Measurements from ENCODE around the gene ETS1. TPM values are rescaled to one million over a fixed set of nuclear protein-coding genes. Genes with fewer than 3 reads are reported as not detected.

ETS1 gene
- polyA plus RNA-seq, 1 donor (not counting 4 experiments of a cell fraction or from before 2014, with no cell fraction given): 41.0 TPM

DNA sequence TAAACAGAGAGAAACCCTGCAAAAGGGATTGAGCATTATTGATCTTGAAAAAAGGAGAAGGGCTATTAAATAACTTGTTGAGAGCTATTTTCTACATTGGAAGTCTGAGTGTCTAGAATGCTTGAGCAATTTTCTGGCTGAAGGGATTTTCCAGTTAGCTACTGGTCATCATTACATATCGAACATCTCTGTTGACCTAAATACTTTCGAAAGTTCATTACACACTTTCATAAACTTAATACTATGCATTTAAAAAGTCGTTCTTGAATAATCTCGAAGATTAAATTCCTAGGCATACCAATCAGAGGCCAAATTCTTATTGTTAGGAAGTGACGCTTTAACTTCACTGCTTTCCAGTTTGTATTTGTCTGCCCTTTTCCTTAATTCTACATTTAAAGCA is 13.7 kb downstream of the ETS1 start:
- no peaks in the 10 kb centered on the region for H4K20me1 ChIP-seq (ENCODE audit: control insufficient read depth, extremely low read depth, insufficient read depth, low read length)
- no peak for DNase-seq (ENCODE audit: low read depth, low spot score)
- peaks cover 3% of the 10 kb centered on the region for H3K27me3 ChIP-seq (ENCODE audit: control insufficient read depth, extremely low read depth, insufficient read depth, low read length)
- TF ChIP-seq, protein P1, sequence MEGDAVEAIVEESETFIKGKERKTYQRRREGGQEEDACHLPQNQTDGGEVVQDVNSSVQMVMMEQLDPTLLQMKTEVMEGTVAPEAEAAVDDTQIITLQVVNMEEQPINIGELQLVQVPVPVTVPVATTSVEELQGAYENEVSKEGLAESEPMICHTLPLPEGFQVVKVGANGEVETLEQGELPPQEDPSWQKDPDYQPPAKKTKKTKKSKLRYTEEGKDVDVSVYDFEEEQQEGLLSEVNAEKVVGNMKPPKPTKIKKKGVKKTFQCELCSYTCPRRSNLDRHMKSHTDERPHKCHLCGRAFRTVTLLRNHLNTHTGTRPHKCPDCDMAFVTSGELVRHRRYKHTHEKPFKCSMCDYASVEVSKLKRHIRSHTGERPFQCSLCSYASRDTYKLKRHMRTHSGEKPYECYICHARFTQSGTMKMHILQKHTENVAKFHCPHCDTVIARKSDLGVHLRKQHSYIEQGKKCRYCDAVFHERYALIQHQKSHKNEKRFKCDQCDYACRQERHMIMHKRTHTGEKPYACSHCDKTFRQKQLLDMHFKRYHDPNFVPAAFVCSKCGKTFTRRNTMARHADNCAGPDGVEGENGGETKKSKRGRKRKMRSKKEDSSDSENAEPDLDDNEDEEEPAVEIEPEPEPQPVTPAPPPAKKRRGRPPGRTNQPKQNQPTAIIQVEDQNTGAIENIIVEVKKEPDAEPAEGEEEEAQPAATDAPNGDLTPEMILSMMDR (optimal IDR thresholded peaks at IDR 0.05 in 1 of 3, IDR thresholded peaks at IDR 0.05 in 1 of 3, conservative IDR thresholded peaks at IDR 0.05 in 1 of 3; ENCODE audit: extremely low read depth in 1 of 3, insufficient read depth in 2 of 3, low read length in 3 of 3): no peak
- no peak for TF ChIP-seq EZH2 (IDR thresholded peaks at IDR 0.05; ENCODE audit: low read length)
- H3K4me3 ChIP-seq (ENCODE audit: control insufficient read depth in 2 of 3, extremely low read depth in 1 of 3, insufficient read depth in 2 of 3, low read depth in 1 of 3, low read length in 3 of 3): no peak overlapping the region
- no peaks in the 10 kb centered on the region for H3K36me3 ChIP-seq (ENCODE audit: control insufficient read depth in 2 of 2, extremely low read depth in 1 of 2, insufficient read depth in 2 of 2, low read length in 2 of 2)
- H3K9me3 ChIP-seq (ENCODE audit: control insufficient read depth, low read depth, low read length): no peaks in the 10 kb centered on the region
- H3K4me2 ChIP-seq (ENCODE audit: control insufficient read depth, extremely low read depth, insufficient read depth, low read depth, low read length): no peak overlapping the region
- no peak for FAIRE-seq
- dilution Hi-C loops (cut with MboI; ENCODE audit: extremely low pct_ligation_motif_present, low sequenced_read_pairs): no loop called here
- peaks cover 2% of the 10 kb centered on the region for H3K4me1 ChIP-seq (ENCODE audit: control insufficient read depth, extremely low read depth, insufficient read depth, low read length)
- H2AFZ ChIP-seq (ENCODE audit: control insufficient read depth, low read length): no peak overlapping the region
- no peaks in the 10 kb centered on the region for H3K79me2 ChIP-seq (ENCODE audit: control insufficient read depth, insufficient read depth, low read length)
- no peak overlapping the region for H3K27ac ChIP-seq (ENCODE audit: control insufficient read depth, insufficient read depth, low read length)
- H3K9ac ChIP-seq (ENCODE audit: control insufficient read depth, extremely low read depth, insufficient read depth, low read length): no peak overlapping the region
- no peaks in the 10 kb centered on the region for H3K9me1 ChIP-seq (ENCODE audit: control insufficient read depth, extremely low read depth, insufficient read depth, low read length)

DNA sequence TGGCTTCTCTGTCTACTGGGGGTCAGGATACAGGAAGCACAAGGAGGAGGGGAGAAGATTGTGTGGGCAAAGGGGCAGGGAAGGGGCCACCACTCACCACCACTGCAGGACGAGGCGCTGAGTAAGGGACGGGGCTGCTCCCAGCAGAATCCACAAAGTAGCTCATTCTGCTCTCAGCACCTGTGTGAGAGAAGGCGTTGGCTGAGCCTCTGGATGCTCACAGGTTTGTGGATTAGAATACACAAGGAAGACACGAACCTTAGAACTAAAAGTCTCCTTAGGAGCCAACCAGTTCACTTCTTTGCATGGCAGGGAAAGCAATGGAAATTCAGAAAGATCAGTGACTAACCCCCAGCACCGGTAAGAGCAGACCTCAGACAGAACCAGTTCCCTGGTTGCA is 14.4 kb downstream of the ETS1 start:
- no peak for TF ChIP-seq EZH2 (IDR thresholded peaks at IDR 0.05; ENCODE audit: low read length)
- TF ChIP-seq, protein P1 (optimal IDR thresholded peaks at IDR 0.05 in 1 of 3, IDR thresholded peaks at IDR 0.05 in 1 of 3, conservative IDR thresholded peaks at IDR 0.05 in 1 of 3; ENCODE audit: extremely low read depth in 1 of 3, insufficient read depth in 2 of 3, low read length in 3 of 3): no peak
- no peaks in the 10 kb centered on the region for H3K9me3 ChIP-seq (ENCODE audit: control insufficient read depth, low read depth, low read length)
- H3K4me1 ChIP-seq (ENCODE audit: control insufficient read depth, extremely low read depth, insufficient read depth, low read length): peaks cover 2% of the 10 kb centered on the region
- FAIRE-seq: no peak
- no peaks in the 10 kb centered on the region for H4K20me1 ChIP-seq (ENCODE audit: control insufficient read depth, extremely low read depth, insufficient read depth, low read length)
- dilution Hi-C loops (cut with MboI; ENCODE audit: extremely low pct_ligation_motif_present, low sequenced_read_pairs): no loop called here
- H3K79me2 ChIP-seq (ENCODE audit: control insufficient read depth, insufficient read depth, low read length): no peaks in the 10 kb centered on the region
- H3K9me1 ChIP-seq (ENCODE audit: control insufficient read depth, extremely low read depth, insufficient read depth, low read length): no peaks in the 10 kb centered on the region
- no peak overlapping the region for H3K27ac ChIP-seq (ENCODE audit: control insufficient read depth, insufficient read depth, low read length)
- H2AFZ ChIP-seq (ENCODE audit: control insufficient read depth, low read length): no peak overlapping the region
- H3K4me3 ChIP-seq (ENCODE audit: control insufficient read depth in 2 of 3, extremely low read depth in 1 of 3, insufficient read depth in 2 of 3, low read depth in 1 of 3, low read length in 3 of 3): no peak overlapping the region
- peaks cover 3% of the 10 kb centered on the region for H3K27me3 ChIP-seq (ENCODE audit: control insufficient read depth, extremely low read depth, insufficient read depth, low read length)
- no peak for DNase-seq (ENCODE audit: low read depth, low spot score)
- no peak overlapping the region for H3K9ac ChIP-seq (ENCODE audit: control insufficient read depth, extremely low read depth, insufficient read depth, low read length)
- H3K4me2 ChIP-seq (ENCODE audit: control insufficient read depth, extremely low read depth, insufficient read depth, low read depth, low read length): no peak overlapping the region
- no peaks in the 10 kb centered on the region for H3K36me3 ChIP-seq (ENCODE audit: control insufficient read depth in 2 of 2, extremely low read depth in 1 of 2, insufficient read depth in 2 of 2, low read length in 2 of 2)

All from keratinocyte (primary cell).